GM18526 (cell line): ENCODE measurements around the gene HUS1.

Source experiments
- POLR2A ChIP-seq: IDR thresholded peaks from 3 replicates; pipeline ENCODE4 v1.6.1; 2011; ENCODE audit not compliant: insufficient read length; ENCODE audit errors: extremely low read depth

Gene HUS1

GRCh38 chr7:47982610-47983009 lies 3.2 kb upstream of the HUS1 start:
- no peak for TF ChIP-seq POLR2A

- no peak for TF ChIP-seq POLR2A
Measured at GRCh38 chr7:47979832-47980181, 392 bp upstream of the HUS1 start.

GRCh38 chr7:47978790-47979144 lies 648 bp downstream of the HUS1 start:
- no peak for TF ChIP-seq POLR2A

- TF ChIP-seq POLR2A = no peak
Measured at GRCh38 chr7:47973739-47974138, 5.7 kb downstream of the HUS1 start.

- no peak for TF ChIP-seq POLR2A
Measured at GRCh38 chr7:47970761-47971160, 8.7 kb downstream of the HUS1 start.

GRCh38 chr7:47968847-47969774 lies 10.3 kb downstream of the HUS1 start:
- TF ChIP-seq POLR2A = no peak

GRCh38 chr7:47967708-47968107 lies 11.7 kb downstream of the HUS1 start:
- no peak for TF ChIP-seq POLR2A

- no peak for TF ChIP-seq POLR2A
Measured at GRCh38 chr7:47967123-47967522, 12.3 kb downstream of the HUS1 start.

- TF ChIP-seq POLR2A = no peak
Measured at GRCh38 chr7:47965456-47965855, 14.0 kb downstream of the HUS1 start.

GRCh38 chr7:47962262-47962661 lies 17.2 kb downstream of the HUS1 start:
- no peak for TF ChIP-seq POLR2A

- TF ChIP-seq POLR2A = no peak
Measured at GRCh38 chr7:47957156-47957555, 22.3 kb downstream of the HUS1 start.

- no peak for TF ChIP-seq POLR2A
Measured at GRCh38 chr7:47956220-47956619, 23.2 kb downstream of the HUS1 start.

- no peak for TF ChIP-seq POLR2A
Measured at GRCh38 chr7:47954231-47954911, 25.0 kb downstream of the HUS1 start.

GRCh38 chr7:47953822-47954221 lies 25.6 kb downstream of the HUS1 start:
- no peak for TF ChIP-seq POLR2A

GRCh38 chr7:47952224-47952623 lies 27.2 kb downstream of the HUS1 start:
- no peak for TF ChIP-seq POLR2A

GRCh38 chr7:47951374-47951773 lies 28.0 kb downstream of the HUS1 start:
- TF ChIP-seq POLR2A = no peak
